K562 (cell line): ENCODE results near the gene PSMB11. TPM values are rescaled to one million over a fixed set of nuclear protein-coding genes. Genes with fewer than 3 reads are reported as not detected.

ENCODE experiments used
- ATAC-seq: fragments of 200-7000 bp; cut with Tn5 transposase; 3 replicates; pipeline ENCODE4 v1.9.1; 2020; ENCODE audit warnings: moderate library complexity
- BruUV-seq: library from RNA; stranded (reverse); fragments of 400-500 nt; replicated peaks from 2 replicates; lab custom pipeline; 2021; lab: Mats Ljungman, UMichigan
- CTCF ChIA-PET: fragments of 300-600 bp; formaldehyde crosslinking; extraction: SDS; loops from one replicate; lab custom pipeline; 2021; ENCODE audit warnings: low intra/inter-chr PET ratio; lab: Yijun Ruan, JAX
- POLR2A ChIA-PET: fragments of 300-600, 350-650 bp; sonication (Branson Sonifier 250); formaldehyde crosslinking; extraction: SDS; loops from one replicate; lab custom pipeline; 2021; ENCODE audit warnings: antibody characterized with exemption, inconsistent platforms; lab: Yijun Ruan, JAX
- DNase-seq, 4 experiments: peaks; one replicate each; pipeline versions ENCODE4 v3.0.0 to v3.0.0-alpha.2; 2011 to 2018; ENCODE audit warnings: low spot score in 3 of 4, mixed read lengths in 3 of 4; ENCODE audit errors: extremely low read depth in 1 of 4
- FAIRE-seq: peaks from 2 replicates; lab custom pipeline; 2011; peaks lifted over from hg19 to GRCh38; lab: Jason Lieb, UNC
- H2AFZ ChIP-seq: 2 replicates; pipeline ENCODE4 v1.6.0; 2011; ENCODE audit warnings: low read depth, low read length, control low read depth, inconsistent platforms
- H3K27ac ChIP-seq: fragments of 200-600 bp; 3 replicates; pipeline ENCODE4 v1.8.0; 2011; ENCODE audit warnings: low read depth, mild to moderate bottlenecking, control low read depth, inconsistent platforms, low read length, moderate library complexity, mixed read lengths; ENCODE audit errors: extremely low read depth
- H3K27me3 ChIP-seq, 2 experiments: fragments of 300-600 bp in 1 of 2; 2 replicates in 1 of 2; 3 replicates in 1 of 2; pipeline versions ENCODE4 v1.6.0 to v1.8.0; 2011; ENCODE audit warnings: inconsistent platforms in 2 of 2, low read length in 2 of 2, mild to moderate bottlenecking in 1 of 2, mixed read lengths in 1 of 2, moderate library complexity in 1 of 2; ENCODE audit not compliant: control insufficient read depth in 2 of 2, insufficient read depth in 2 of 2
- H3K36me3 ChIP-seq: fragments of 300-600 bp; 3 replicates; pipeline ENCODE4 v1.8.0; 2011; ENCODE audit warnings: mild to moderate bottlenecking, low read length, inconsistent platforms; ENCODE audit not compliant: control insufficient read depth, insufficient read depth
- H3K4me1 ChIP-seq, 2 experiments: fragments of 200-600 bp in 1 of 2; replicated peaks in 1 of 2; 2 replicates in 1 of 2; 3 replicates in 1 of 2; pipeline versions ENCODE4 v1.5.1 to v1.8.0; 2011; ENCODE audit warnings: inconsistent platforms in 2 of 2, low read length in 2 of 2, mild to moderate bottlenecking in 1 of 2, mixed read lengths in 1 of 2, moderate library complexity in 1 of 2; ENCODE audit not compliant: control insufficient read depth in 2 of 2, insufficient read depth in 2 of 2
- H3K4me2 ChIP-seq: 2 replicates; pipeline ENCODE4 v1.6.1; 2011; ENCODE audit warnings: low read length, control low read depth, inconsistent platforms, mixed read lengths; ENCODE audit not compliant: insufficient read depth
- H3K4me3 ChIP-seq: fragments of 200-600 bp; sonication (generic), shearing (Covaris generic); 2 replicates; pipeline ENCODE4 v1.5.1; 2016; ENCODE audit warnings: control low read depth, inconsistent platforms
- H3K79me2 ChIP-seq: fragments of 200-600 bp; 3 replicates; pipeline ENCODE4 v1.8.0; 2011; ENCODE audit warnings: low read length, inconsistent platforms; ENCODE audit not compliant: control insufficient read depth, insufficient read depth
- H3K9ac ChIP-seq, 2 experiments: 2 replicates each; pipeline versions ENCODE4 v1.6.0 to v1.6.1; 2011; ENCODE audit warnings: low read depth in 2 of 2, low read length in 2 of 2, control low read depth in 1 of 2, inconsistent platforms in 1 of 2, mild to moderate bottlenecking in 1 of 2, mixed read lengths in 1 of 2; ENCODE audit not compliant: insufficient read depth in 1 of 2
- H3K9me1 ChIP-seq: one replicate; pipeline ENCODE4 v1.6.0; 2011; ENCODE audit warnings: inconsistent platforms, mild to moderate bottlenecking, low read length, moderate library complexity; ENCODE audit not compliant: control insufficient read depth, insufficient read depth
- H3K9me3 ChIP-seq: replicated peaks from 2 replicates; pipeline ENCODE4 v1.5.1; 2011; ENCODE audit warnings: low read depth, low read length, inconsistent platforms; ENCODE audit not compliant: control insufficient read depth, insufficient read depth
- H4K20me1 ChIP-seq: replicated peaks from 2 replicates; pipeline ENCODE4 v1.6.1; 2011; ENCODE audit warnings: low read length, inconsistent platforms, mixed read lengths; ENCODE audit not compliant: control insufficient read depth, insufficient read depth
- ASH1L ChIP-seq: fragments of 450-650 bp; IDR thresholded peaks from 2 replicates; pipeline ENCODE4 v1.6.1; 2018; ENCODE audit warnings: borderline replicate concordance, mild to moderate bottlenecking, low read depth; ENCODE audit not compliant: partially characterized antibody
- CREM ChIP-seq: IDR thresholded peaks from 2 replicates; pipeline ENCODE4 v1.6.1; 2014; ENCODE audit warnings: antibody characterized with exemption, low read depth
- ELF1 ChIP-seq: fragments of 200-800 bp; sonication (Bioruptor generic); IDR thresholded peaks from 2 replicates; pipeline ENCODE4 v1.6.1; 2016; ENCODE audit warnings: missing genetic modification characterization, missing compliant biosample characterization
- HDAC2 ChIP-seq: fragments of 450-650 bp; IDR thresholded peaks from 2 replicates; pipeline ENCODE4 v1.6.1; 2016; ENCODE audit warnings: mild to moderate bottlenecking
- KDM5B ChIP-seq: fragments of 200-600 bp; sonication (generic); IDR thresholded peaks from 2 replicates; pipeline ENCODE4 v1.6.1; 2012; ENCODE audit warnings: low read depth, mild to moderate bottlenecking, moderate library complexity, low read length, control low read depth, inconsistent platforms; ENCODE audit not compliant: insufficient replicate concordance
- NCOA1 ChIP-seq: fragments of 450-650 bp; IDR thresholded peaks from 2 replicates; pipeline ENCODE4 v1.6.1; 2016; ENCODE audit warnings: low read depth
- NFIC ChIP-seq: fragments of 450-650 bp; IDR thresholded peaks from 2 replicates; pipeline ENCODE4 v1.6.1; 2017; ENCODE audit warnings: mild to moderate bottlenecking, inconsistent platforms
- ZNF507 ChIP-seq: conservative IDR thresholded peaks from 2 replicates; pipeline ENCODE4 v1.6.1; 2017; ENCODE audit warnings: missing genetic modification characterization, missing compliant biosample characterization
- ZNF644 ChIP-seq: fragments of 200-800 bp; sonication (Bioruptor generic); IDR thresholded peaks from 2 replicates; pipeline ENCODE4 v1.6.1; 2016; ENCODE audit warnings: low read depth, missing genetic modification characterization, missing compliant biosample characterization
- ZNF668 ChIP-seq: fragments of 250-450 bp; sonication (Bioruptor Pico); IDR thresholded peaks from 2 replicates; pipeline ENCODE4 v1.8.0; 2022; ENCODE audit warnings: mild to moderate bottlenecking, inconsistent platforms
- WGBS: fragments of 100-300 bp; shearing (Covaris generic); methylation state at CpG from one replicate; pipeline ENCODE4 v1.1.6; 2016; ENCODE audit warnings: low coverage, mixed read lengths; ENCODE audit not compliant: insufficient coverage; ENCODE audit errors: missing lambda C conversion rate; 5-methylcytosine and 5-hydroxymethylcytosine counted together
- in situ Hi-C: fragments of 300-500 bp; cut with MboI; formaldehyde crosslinking; loops from 4 replicates; pipeline ENCODE4 v1.15.0; 2018; ENCODE audit warnings: inconsistent platforms, mixed read lengths
- intact Hi-C: fragments of 100-400 bp; cut with micrococcal nuclease; formaldehyde crosslinking; loops from 2 replicates; pipeline ENCODE4 v1.14.2; 2022
- polyA plus RNA-seq, 8 experiments: library from polyadenylated mRNA; depleted of rRNA in 4 of 8; stranded (reverse) in 5 of 8; unstranded in 3 of 8; fragments of >200 nt; fragmentation: Nextera tagmentation in 2 of 8; fragmentation: Illumina TruSeq in 1 of 8; extraction: Ambion mirVana in 2 of 8; extraction: Trizol in 1 of 8; gene quantifications; 2 replicates each; pipeline versions ENCODE4 v1.2.1 to v1.2.3, GENCODE V29; 2011 to 2014; ENCODE audit warnings: inconsistent platforms in 1 of 8, missing spikeins in 1 of 8
- total RNA-seq, 7 experiments: library from RNA; depleted of rRNA in 6 of 7; stranded (reverse); fragments of >200 nt in 6 of 7; fragmentation: Illumina TruSeq in 2 of 7; extraction: Trizol in 2 of 7; gene quantifications; 2 replicates each; pipeline versions ENCODE4 v1.2.1 to v1.2.3, GENCODE V29; 2011 to 2021; ENCODE audit warnings: low replicate concordance in 1 of 7
- TF ChIP-seq, protein P1 (sequence below): fragments of 450-650 bp; formaldehyde crosslinking; IDR thresholded peaks from 2 replicates; pipeline ENCODE4 v1.4.0; 2022; ENCODE audit warnings: missing genetic modification characterization

The PSMB11 gene
- total and polyA plus RNA-seq, 9 of the 15 experiments (the other 6 are each of a cell fraction or from before 2014, with no cell fraction given), result not detected

DNA sequence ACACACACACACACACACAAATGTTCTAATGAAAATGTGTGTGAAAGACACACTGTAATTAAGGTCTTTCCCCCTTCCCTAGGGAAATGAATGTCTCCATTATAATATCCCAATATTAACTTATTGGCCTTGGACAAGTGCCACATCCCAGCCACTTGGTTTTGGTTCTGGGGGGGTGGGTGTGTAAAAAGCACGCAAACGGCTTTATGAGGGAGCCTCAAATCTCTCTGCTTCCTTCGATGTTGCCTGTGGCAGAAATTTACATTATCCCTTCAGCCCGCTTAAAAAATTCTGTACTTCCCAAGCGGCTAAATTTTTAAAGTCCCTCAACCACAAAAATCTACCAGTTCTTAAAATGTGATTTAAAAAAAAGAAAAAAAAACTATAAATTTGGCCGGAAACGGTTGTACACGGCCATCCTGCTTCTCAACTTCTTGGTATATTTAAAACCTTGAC, 32.5 kb upstream of the PSMB11 start:
- Histone ChIP-seq H3K27me3 (no peaks in the 10 kb centered on the region), H3K4me3 (peak overlapping the region; percentile 43), H3K4me1 (peaks cover 24 to 40% of the 10 kb centered on the region in 2 experiments), H2AFZ (peak overlapping the region; percentile 75), H3K9ac (peak overlapping the region; percentile 71 to 92; a peak in 3 of 4 replicates), H3K9me1 (no peaks in the 10 kb centered on the region), H3K36me3 (no peaks in the 10 kb centered on the region), H3K9me3 (no peaks in the 10 kb centered on the region), H3K4me2 (peak overlapping the region; percentile 84), H4K20me1 (no peaks in the 10 kb centered on the region), H3K79me2 (peaks cover 43% of the 10 kb centered on the region), H3K27ac (peak overlapping the region; percentile 97)
- DNase-seq (peak in 1 of 4 experiments; percentile 49), FAIRE-seq (no peak), ATAC-seq (no peak)
- in situ Hi-C loops (no loop called here), intact Hi-C loops (no loop called here)
- CTCF ChIA-PET, result no interaction called here
- 0% methylated on average over 8 of the region's 8 CpGs for WGBS
- POLR2A ChIA-PET, result interaction anchor here (0.7 to 4.0 kb wide), 4 partner anchors 13 to 243 kb away, joined by 3 to 65 read pairs (median 4); partner anchors contain the start of genes OXA1L and PSMB5
- BruUV-seq, result TSS peak; percentile 83
- TF ChIP-seq ELF1 (tag) (peak; percentile 40; the same call in 1 of the 2 replicates), ZNF644 (tag) (0 out of 2 replicates have a peak, but pooled peaks have one; percentile 37), HDAC2 (0 out of 2 replicates have a peak, but pooled peaks have one; percentile 19), ZNF507 (tag) (no peak), NCOA1 (0 out of 2 replicates have a peak, but pooled peaks have one; percentile 10), ZNF668 (CRISPR knock-in tag) (no peak), KDM5B (peak; percentile 0), ASH1L (peak; percentile 35), NFIC (peak; percentile 29; the same call in 1 of the 2 replicates), CREM (no peak)
- TF ChIP-seq, protein P1, sequence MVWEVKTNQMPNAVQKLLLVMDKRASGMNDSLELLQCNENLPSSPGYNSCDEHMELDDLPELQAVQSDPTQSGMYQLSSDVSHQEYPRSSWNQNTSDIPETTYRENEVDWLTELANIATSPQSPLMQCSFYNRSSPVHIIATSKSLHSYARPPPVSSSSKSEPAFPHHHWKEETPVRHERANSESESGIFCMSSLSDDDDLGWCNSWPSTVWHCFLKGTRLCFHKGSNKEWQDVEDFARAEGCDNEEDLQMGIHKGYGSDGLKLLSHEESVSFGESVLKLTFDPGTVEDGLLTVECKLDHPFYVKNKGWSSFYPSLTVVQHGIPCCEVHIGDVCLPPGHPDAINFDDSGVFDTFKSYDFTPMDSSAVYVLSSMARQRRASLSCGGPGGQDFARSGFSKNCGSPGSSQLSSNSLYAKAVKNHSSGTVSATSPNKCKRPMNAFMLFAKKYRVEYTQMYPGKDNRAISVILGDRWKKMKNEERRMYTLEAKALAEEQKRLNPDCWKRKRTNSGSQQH (CRISPR knock-in tag), result 0 out of 2 replicates have a peak, but pooled peaks have one; percentile 42
